Caco-2 (cell line): Measurements from ENCODE around the gene CUTA. TPM values are rescaled to one million over a fixed set of nuclear protein-coding genes. Genes with fewer than 3 reads are reported as not detected.

Experiments used
- BruUV-seq: library from RNA; stranded (reverse); fragments of 400-500 nt; replicated peaks from 2 replicates; lab custom pipeline; 2021; lab: Mats Ljungman, UMichigan
- CTCF ChIA-PET: fragments of 300-600 bp; sonication (Branson Sonifier 250); formaldehyde crosslinking; loops from one replicate; lab custom pipeline; 2022; ENCODE audit warnings: antibody characterized with exemption; lab: Charles Lee
- POLR2A ChIA-PET: fragments of 300-600 bp; sonication (Branson Sonifier 250); formaldehyde crosslinking; loops from one replicate; lab custom pipeline; 2022; ENCODE audit warnings: antibody characterized with exemption; lab: Charles Lee
- DNase-seq, 2 experiments: peaks; one replicate each; pipeline versions ENCODE4 v3.0.0 to v3.0.0-alpha.2; 2020 to 2022
- H3K27me3 ChIP-seq: replicated peaks from 2 replicates; pipeline ENCODE4 v1.6.0; 2011; ENCODE audit warnings: low read length; ENCODE audit not compliant: control insufficient read depth, insufficient read depth
- H3K36me3 ChIP-seq: 2 replicates; pipeline ENCODE4 v1.5.1; 2011; ENCODE audit warnings: low read length; ENCODE audit not compliant: control insufficient read depth, insufficient read depth
- H3K4me1 ChIP-seq: fragments of 250-450 bp; sonication (Bioruptor Pico); 2 replicates; pipeline ENCODE4 v1.5.1; 2020; ENCODE audit warnings: mild to moderate bottlenecking
- H3K4me3 ChIP-seq: 2 replicates; pipeline ENCODE4 v1.5.1; 2011; ENCODE audit warnings: low read depth, mild to moderate bottlenecking, control low read depth, low read length
- H3K9me3 ChIP-seq: fragments of 250-450 bp; sonication (Bioruptor Pico); 2 replicates; pipeline ENCODE4 v1.5.1; 2020; ENCODE audit warnings: mild to moderate bottlenecking, moderate library complexity
- H3K27ac Mint-ChIP-seq: one replicate; pipeline ENCODE4 v1.8.0; 2022; ENCODE audit warnings: mixed read lengths; ENCODE audit not compliant: unreplicated experiment
- H3K27me3 Mint-ChIP-seq: one replicate; pipeline ENCODE4 v1.8.0; 2022; ENCODE audit warnings: mixed read lengths; ENCODE audit not compliant: insufficient read depth, unreplicated experiment
- H3K36me3 Mint-ChIP-seq: one replicate; pipeline ENCODE4 v1.8.0; 2022; ENCODE audit warnings: mild to moderate bottlenecking, mixed read lengths; ENCODE audit not compliant: insufficient read depth, unreplicated experiment
- H3K4me1 Mint-ChIP-seq: one replicate; pipeline ENCODE4 v1.8.0; 2022; ENCODE audit warnings: low read depth, mixed read lengths; ENCODE audit not compliant: unreplicated experiment
- H3K4me3 Mint-ChIP-seq: one replicate; pipeline ENCODE4 v1.8.0; 2022; ENCODE audit warnings: mild to moderate bottlenecking, moderate library complexity, mixed read lengths; ENCODE audit not compliant: unreplicated experiment
- H3K9me3 Mint-ChIP-seq: one replicate; pipeline ENCODE4 v1.8.0; 2022; ENCODE audit warnings: mixed read lengths; ENCODE audit not compliant: unreplicated experiment
- CTCF ChIP-seq, 2 experiments: fragments of 200-600 bp in 1 of 2; IDR thresholded peaks; 1 replicate in 1 of 2; 2 replicates in 1 of 2; pipeline versions ENCODE4 v1.5.1 to v1.8.0; 2011 to 2022; ENCODE audit warnings: antibody characterized with exemption in 1 of 2, control low read depth in 1 of 2, inconsistent platforms in 1 of 2, low read depth in 1 of 2, low read length in 1 of 2, mild to moderate bottlenecking in 1 of 2, moderate library complexity in 1 of 2; ENCODE audit not compliant: insufficient read depth in 1 of 2, severe bottlenecking in 1 of 2, unreplicated experiment in 1 of 2
- intact Hi-C: fragments of 100-400 bp; cut with micrococcal nuclease; formaldehyde crosslinking; loops from one replicate; pipeline ENCODE4 v1.10.0; 2022; ENCODE audit not compliant: unreplicated experiment
- total RNA-seq: library from RNA; stranded (reverse); gene quantifications from 2 replicates; pipeline ENCODE4 v1.2.3, GENCODE V29; 2022

CUTA gene
- total RNA-seq, 1 experiment from 2014 or later, result 166 TPM

GRCh38 chr6:33438978-33439594 lies 21.2 kb upstream of the CUTA start:
- H3K4me3 ChIP-seq, result no peak overlapping the region
- CTCF ChIA-PET, result interaction anchor here (1.0 kb wide), 1 partner anchor 15 kb away, joined by 3 read pairs; the partner anchor contains the start of gene ZBTB9
- TF ChIP-seq CTCF (IDR thresholded peaks at IDR 0.05; ENCODE audit: insufficient read depth in 1 of 2, low read depth in 1 of 2, low read length in 1 of 2, severe bottlenecking in 1 of 2, unreplicated experiment in 1 of 2), result no peak
- POLR2A ChIA-PET, result no interaction called here
- H3K36me3 Mint-ChIP-seq, result peaks cover 13% of the 10 kb centered on the region
- no peak for DNase-seq
- no peaks in the 10 kb centered on the region; the same call in 1 of the 2 replicates for H3K36me3 ChIP-seq
- no peak overlapping the region for H3K27ac Mint-ChIP-seq
- no peaks in the 10 kb centered on the region for H3K27me3 ChIP-seq
- H3K4me1 ChIP-seq, result no peaks in the 10 kb centered on the region
- no peaks in the 10 kb centered on the region for H3K9me3 Mint-ChIP-seq
- intact Hi-C loops, result no loop called here
- H3K9me3 ChIP-seq, result no peaks in the 10 kb centered on the region
- H3K27me3 Mint-ChIP-seq, result no peaks in the 10 kb centered on the region
- H3K4me1 Mint-ChIP-seq, result no peaks in the 10 kb centered on the region
- BruUV-seq, result no TSS peak
- no peak overlapping the region for H3K4me3 Mint-ChIP-seq

GRCh38 chr6:33437666-33438065 lies 19.8 kb upstream of the CUTA start:
- H3K4me3 Mint-ChIP-seq, result no peak overlapping the region
- BruUV-seq, result no TSS peak
- intact Hi-C loops, result no loop called here
- DNase-seq, result no peak
- no peaks in the 10 kb centered on the region for H3K27me3 ChIP-seq
- H3K4me1 Mint-ChIP-seq, result peaks cover 7% of the 10 kb centered on the region
- CTCF ChIA-PET, result no interaction called here
- H3K9me3 Mint-ChIP-seq, result no peaks in the 10 kb centered on the region
- H3K36me3 Mint-ChIP-seq, result peaks cover 13% of the 10 kb centered on the region
- H3K36me3 ChIP-seq, result no peaks in the 10 kb centered on the region
- no peak overlapping the region for H3K4me3 ChIP-seq
- H3K27ac Mint-ChIP-seq, result no peak overlapping the region
- H3K27me3 Mint-ChIP-seq, result no peaks in the 10 kb centered on the region
- no peak for TF ChIP-seq CTCF (IDR thresholded peaks at IDR 0.05; ENCODE audit: insufficient read depth in 1 of 2, low read depth in 1 of 2, low read length in 1 of 2, severe bottlenecking in 1 of 2, unreplicated experiment in 1 of 2)
- peaks cover 7% of the 10 kb centered on the region for H3K4me1 ChIP-seq
- POLR2A ChIA-PET, result no interaction called here
- no peaks in the 10 kb centered on the region for H3K9me3 ChIP-seq

GRCh38 chr6:33434961-33435360 lies 17.1 kb upstream of the CUTA start:
- peaks cover 13% of the 10 kb centered on the region for H3K36me3 Mint-ChIP-seq

More at GRCh38 chr6:33434961-33435360, 17.1 kb upstream of the CUTA start:
- no peak overlapping the region for H3K27ac Mint-ChIP-seq
- Histone ChIP-seq H3K4me3 (no peak overlapping the region), H3K9me3 (no peaks in the 10 kb centered on the region), H3K36me3 (no peaks in the 10 kb centered on the region), H3K27me3 (no peaks in the 10 kb centered on the region), H3K4me1 (peaks cover 29% of the 10 kb centered on the region)
- intact Hi-C loops, result no loop called here
- ChIA-PET CTCF (interaction anchor here (0.6 kb wide), 1 partner anchor 156 kb away, joined by 3 read pairs; no protein-coding TSS in a partner anchor), POLR2A (no interaction called here)
- no peaks in the 10 kb centered on the region for H3K9me3 Mint-ChIP-seq
- peaks cover 15% of the 10 kb centered on the region for H3K4me1 Mint-ChIP-seq
- DNase-seq, result no peak
- no peak overlapping the region for H3K4me3 Mint-ChIP-seq
- H3K27me3 Mint-ChIP-seq, result no peaks in the 10 kb centered on the region
- TF ChIP-seq CTCF (IDR thresholded peaks at IDR 0.05; ENCODE audit: insufficient read depth in 1 of 2, low read depth in 1 of 2, low read length in 1 of 2, severe bottlenecking in 1 of 2, unreplicated experiment in 1 of 2), result no peak
- no TSS peak for BruUV-seq
